SK-N-SH (cell line): ENCODE measurements around the gene CPVL. TPM values are rescaled to one million over a fixed set of nuclear protein-coding genes. Genes with fewer than 3 reads are reported as not detected.

Source experiments
- CTCF ChIA-PET: fragments of 300-600, 350-600 bp; formaldehyde crosslinking; extraction: SDS; loops from one replicate; lab custom pipeline; 2021; lab: Yijun Ruan, JAX
- POLR2A ChIA-PET: fragments of 350-600 bp; sonication (Branson Sonifier 250); formaldehyde crosslinking; extraction: SDS; loops from one replicate; lab custom pipeline; 2020; ENCODE audit warnings: antibody characterized with exemption, inconsistent platforms; lab: Yijun Ruan, JAX
- DNase-seq: peaks from one replicate; pipeline ENCODE4 v3.0.0; 2012
- H2AFZ ChIP-seq: fragments of 200-600 bp; sonication (generic); 2 replicates; pipeline ENCODE4 v1.8.1; 2016; ENCODE audit warnings: antibody characterized with exemption, mild to moderate bottlenecking, low read depth
- H3F3A ChIP-seq: fragments of 200-600 bp; sonication (generic); replicated peaks from 2 replicates; pipeline ENCODE3; 2016; ENCODE audit warnings: antibody characterized with exemption, mild to moderate bottlenecking; ENCODE audit not compliant: insufficient read depth
- H3K27ac ChIP-seq, 2 experiments: fragments of 200-500 bp in 1 of 2; fragments of 200-600 bp in 1 of 2; sonication (Bioruptor generic) in 1 of 2; sonication (generic), shearing (Covaris generic) in 1 of 2; 2 replicates each; pipeline versions ENCODE4 v1.5.1 to v1.6.1; 2014 to 2016; ENCODE audit warnings: low read depth in 2 of 2, inconsistent platforms in 1 of 2, low read length in 1 of 2, mild to moderate bottlenecking in 1 of 2, mixed read lengths in 1 of 2
- H3K27me3 ChIP-seq: fragments of 200-600 bp; sonication (generic), shearing (Covaris generic); 2 replicates; pipeline ENCODE4 v1.6.1; 2016; ENCODE audit warnings: mixed run types; ENCODE audit not compliant: insufficient read depth
- H3K36me3 ChIP-seq, 2 experiments: fragments of 200-500 bp in 1 of 2; fragments of 200-600 bp in 1 of 2; sonication (Bioruptor generic) in 1 of 2; sonication (generic) in 1 of 2; replicated peaks in 1 of 2; 2 replicates each; pipeline versions ENCODE3 to v1.5.1; 2014 to 2016; ENCODE audit warnings: low read length in 1 of 2, mild to moderate bottlenecking in 1 of 2; ENCODE audit not compliant: insufficient read depth in 2 of 2, control insufficient read depth in 1 of 2
- H3K4me1 ChIP-seq, 2 experiments: fragments of 200-500 bp in 1 of 2; fragments of 200-600 bp in 1 of 2; sonication (Bioruptor generic) in 1 of 2; sonication (generic), shearing (Covaris generic) in 1 of 2; 2 replicates each; pipeline versions ENCODE4 v1.5.1 to v1.6.1; 2014 to 2016; ENCODE audit warnings: low read depth in 1 of 2, low read length in 1 of 2, mixed run types in 1 of 2; ENCODE audit not compliant: insufficient read depth in 2 of 2, control insufficient read depth in 1 of 2
- H3K4me2 ChIP-seq: fragments of 200-600 bp; sonication (generic), shearing (Covaris generic); 2 replicates; pipeline ENCODE4 v1.6.1; 2017; ENCODE audit warnings: mixed run types
- H3K4me3 ChIP-seq, 2 experiments: fragments of 200-500 bp in 1 of 2; fragments of 200-600 bp in 1 of 2; sonication (Bioruptor generic) in 1 of 2; sonication (generic), shearing (Covaris generic) in 1 of 2; 2 replicates each; pipeline versions ENCODE4 v1.5.1 to v1.8.1; 2014 to 2016; ENCODE audit warnings: low read depth in 2 of 2, inconsistent platforms in 1 of 2, low read length in 1 of 2, mild to moderate bottlenecking in 1 of 2, mixed read lengths in 1 of 2, moderate library complexity in 1 of 2
- H3K79me2 ChIP-seq: fragments of 200-600 bp; sonication (generic); 2 replicates; pipeline ENCODE4 v1.8.1; 2017; ENCODE audit warnings: mild to moderate bottlenecking; ENCODE audit not compliant: insufficient read depth
- H3K9ac ChIP-seq: fragments of 200-600 bp; sonication (generic); 2 replicates; pipeline ENCODE4 v1.6.1; 2017; ENCODE audit warnings: mixed run types
- H3K9me2 ChIP-seq: fragments of 200-600 bp; sonication (generic); 2 replicates; pipeline ENCODE4 v1.6.1; 2017; ENCODE audit warnings: mixed run types
- H3K9me3 ChIP-seq: fragments of 200-600 bp; sonication (generic); 2 replicates; pipeline ENCODE4 v1.6.1; 2017; ENCODE audit warnings: mixed run types, mild to moderate bottlenecking, moderate library complexity
- H4K20me1 ChIP-seq: fragments of 200-600 bp; sonication (generic); 2 replicates; pipeline ENCODE4 v1.6.1; 2017; ENCODE audit warnings: mild to moderate bottlenecking, mixed run types; ENCODE audit not compliant: insufficient read depth
- CTCF ChIP-seq: fragments of 200-600 bp; sonication (generic); IDR thresholded peaks from 2 replicates; pipeline ENCODE4 v1.6.1; 2017; ENCODE audit warnings: antibody characterized with exemption, mild to moderate bottlenecking, moderate library complexity
- EZH2phosphoT487 ChIP-seq: fragments of 200-600 bp; sonication (generic); IDR thresholded peaks from 2 replicates; pipeline ENCODE4 v1.6.1; 2017; ENCODE audit warnings: low read depth, mixed run types, mild to moderate bottlenecking, antibody characterized with exemption, moderate library complexity, borderline replicate concordance
- FOXJ3 ChIP-seq: sonication (generic); formaldehyde crosslinking; IDR thresholded peaks from 2 replicates; pipeline ENCODE4 v1.5.1; 2020; ENCODE audit warnings: mild to moderate bottlenecking, missing genetic modification reagents
- FOXM1 ChIP-seq: IDR thresholded peaks from 2 replicates; pipeline ENCODE4 v1.4.0; 2012; ENCODE audit warnings: low read depth, mild to moderate bottlenecking
- MAX ChIP-seq: IDR thresholded peaks from 2 replicates; pipeline ENCODE4 v1.4.0; 2012; ENCODE audit warnings: low read depth
- MEF2A ChIP-seq: IDR thresholded peaks from 2 replicates; pipeline ENCODE4 v1.4.0; 2012; ENCODE audit warnings: low read depth, borderline replicate concordance
- RCOR1 ChIP-seq: fragments of 150-350 bp; IDR thresholded peaks from 2 replicates; pipeline ENCODE4 v1.6.1; 2017; ENCODE audit warnings: antibody characterized with exemption, low read length
- REST ChIP-seq: IDR thresholded peaks from 2 replicates; pipeline ENCODE4 v1.6.1; 2012; ENCODE audit warnings: mild to moderate bottlenecking, low read depth, low read length, moderate library complexity
- RFX5 ChIP-seq: IDR thresholded peaks from 2 replicates; pipeline ENCODE4 v1.6.1; 2012; ENCODE audit warnings: mild to moderate bottlenecking, improper control_type of control experiment, low read length
- RXRA ChIP-seq: IDR thresholded peaks from 2 replicates; pipeline ENCODE4 v1.4.0; 2012; ENCODE audit warnings: low read depth, mild to moderate bottlenecking, borderline replicate concordance
- SIN3A ChIP-seq: IDR thresholded peaks from 2 replicates; pipeline ENCODE4 v1.6.1; 2012; ENCODE audit warnings: low read depth, mild to moderate bottlenecking, low read length, moderate library complexity, borderline replicate concordance
- TCF12 ChIP-seq: IDR thresholded peaks from 2 replicates; pipeline ENCODE4 v1.4.0; 2012
- ZBTB33 ChIP-seq: IDR thresholded peaks from 2 replicates; pipeline ENCODE4 v1.4.0; 2012; ENCODE audit warnings: low read depth, borderline replicate concordance
- WGBS: methylation state at CpG from one replicate; pipeline ENCODE4 v1.1.6; 2017; ENCODE audit warnings: low lambda C conversion rate; 5-methylcytosine and 5-hydroxymethylcytosine counted together
- polyA plus RNA-seq, 3 experiments: library from polyadenylated mRNA; depleted of rRNA; stranded (reverse); fragments of >200 nt; gene quantifications; 2 replicates each; pipeline ENCODE4 v1.2.3, GENCODE V29; 2012

The CPVL gene
- polyA plus RNA-seq, 1 of the 3 experiments (the other 2 are of a cell fraction), result not detected

GRCh38 chr7:29177963-29178600 is 31.7 kb upstream of the CPVL start:
- H3K4me3 ChIP-seq, result no peak overlapping the region
- no peaks in the 10 kb centered on the region for H3K9me3 ChIP-seq
- no peaks in the 10 kb centered on the region for H3K9me2 ChIP-seq
- H3K4me2 ChIP-seq, result no peak overlapping the region
- H2AFZ ChIP-seq, result no peak overlapping the region
- no peaks in the 10 kb centered on the region for H3F3A ChIP-seq
- 57% methylated on average over 9 of the region's 9 CpGs for WGBS
- H3K9ac ChIP-seq, result no peak overlapping the region
- TF ChIP-seq TCF12, result no peak
- TF ChIP-seq CTCF, result no peak
- no peak for TF ChIP-seq MEF2A
- ChIA-PET POLR2A (no interaction called here), CTCF (interaction anchor here (1.0 to 19.3 kb wide), 5 partner anchors 8 to 256 kb away, joined by 3 to 189 read pairs (median 6); no protein-coding TSS in a partner anchor)
- no peak for DNase-seq
- no peaks in the 10 kb centered on the region for H4K20me1 ChIP-seq
- no peaks in the 10 kb centered on the region for H3K36me3 ChIP-seq
- no peak overlapping the region for H3K27ac ChIP-seq
- no peaks in the 10 kb centered on the region for H3K79me2 ChIP-seq
- H3K27me3 ChIP-seq, result no peaks in the 10 kb centered on the region
- no peaks in the 10 kb centered on the region for H3K4me1 ChIP-seq

- DNase-seq, result no peak
- no peaks in the 10 kb centered on the region for H3K27me3 ChIP-seq
- H3K36me3 ChIP-seq, result no peaks in the 10 kb centered on the region
- no peaks in the 10 kb centered on the region for H3K9me2 ChIP-seq
- no peaks in the 10 kb centered on the region for H3K79me2 ChIP-seq
- no peaks in the 10 kb centered on the region for H3F3A ChIP-seq
- no peak overlapping the region for H3K4me2 ChIP-seq
- ChIA-PET CTCF (interaction anchor here (1.3 to 19.3 kb wide), 6 partner anchors 7 to 252 kb away, joined by 3 to 189 read pairs (median 4); no protein-coding TSS in a partner anchor), POLR2A (no interaction called here)
- H3K9ac ChIP-seq, result no peak overlapping the region
- H4K20me1 ChIP-seq, result no peaks in the 10 kb centered on the region
- no peak overlapping the region for H3K27ac ChIP-seq
- 40% methylated on average over 3 of the region's 3 CpGs for WGBS
- H3K4me1 ChIP-seq, result no peaks in the 10 kb centered on the region
- no peak overlapping the region for H3K4me3 ChIP-seq
- no peak for TF ChIP-seq ZBTB33
- H3K9me3 ChIP-seq, result no peaks in the 10 kb centered on the region
- H2AFZ ChIP-seq, result no peak overlapping the region
These were observed 27.1 kb upstream of the CPVL start for GRCh38 chr7:29173458-29173857.

- ChIA-PET POLR2A (no interaction called here), CTCF (interaction anchor here (0.7 to 19.3 kb wide), 5 partner anchors 18 to 249 kb away, joined by 3 to 189 read pairs (median 4); no protein-coding TSS in a partner anchor)
- TF ChIP-seq RXRA (no peak), SIN3A (no peak), MAX (no peak), RFX5 (no peak), FOXM1 (no peak), REST (no peak), RCOR1 (no peak), FOXJ3 (CRISPR knock-in tag) (no peak), EZH2phosphoT487 (no peak), TCF12 (no peak)
These were observed 24.4 kb upstream of the CPVL start for GRCh38 chr7:29170781-29171180.

More at GRCh38 chr7:29170781-29171180, 24.4 kb upstream of the CPVL start:
- Histone ChIP-seq H3K9me2 (no peaks in the 10 kb centered on the region), H3K4me3 (no peak overlapping the region), H3F3A (no peaks in the 10 kb centered on the region), H3K9ac (no peak overlapping the region), H3K4me1 (no peaks in the 10 kb centered on the region), H3K4me2 (no peak overlapping the region), H3K27me3 (no peaks in the 10 kb centered on the region), H3K36me3 (no peaks in the 10 kb centered on the region), H4K20me1 (no peaks in the 10 kb centered on the region), H3K9me3 (no peaks in the 10 kb centered on the region), H3K27ac (no peak overlapping the region), H2AFZ (no peak overlapping the region), H3K79me2 (no peaks in the 10 kb centered on the region)
- DNase-seq, result no peak
- 47% methylated on average over 7 of the region's 7 CpGs for WGBS
